HG02623 (cell line): ENCODE results near the gene ICAM2.

Experiments
- ATAC-seq: cut with Tn5 transposase; IDR thresholded peaks from one replicate; pipeline ENCODE4 v1.9.1; 2021; ENCODE audit warnings: moderate library complexity; ENCODE audit not compliant: unreplicated experiment

ICAM2 gene

GRCh38 chr17:64020056-64020766 is at the start of gene ICAM2:
Gene ICAM2, minus strand, starts transcription at chr17:64020633. Its CDS starts 13,942 bp downstream, at chr17:64006691.
- ATAC-seq: peak; percentile 51

- no peak for ATAC-seq
Observed at GRCh38 chr17:64070213-64070612, 49.8 kb upstream of the ICAM2 start.

- ATAC-seq: no peak
Observed at GRCh38 chr17:64069143-64069542, 48.7 kb upstream of the ICAM2 start.

GRCh38 chr17:64067657-64068056 is 47.2 kb upstream of the ICAM2 start:
- no peak for ATAC-seq

GRCh38 chr17:64066716-64067115 is 46.3 kb upstream of the ICAM2 start:
- no peak for ATAC-seq

- ATAC-seq: no peak
Observed at GRCh38 chr17:64065161-64065560, 44.7 kb upstream of the ICAM2 start.

GRCh38 chr17:64064331-64064730 is 43.9 kb upstream of the ICAM2 start:
- ATAC-seq: no peak

GRCh38 chr17:64063766-64064224 is 43.4 kb upstream of the ICAM2 start:
- no peak for ATAC-seq

GRCh38 chr17:64063088-64063487 is 42.7 kb upstream of the ICAM2 start:
- no peak for ATAC-seq

- ATAC-seq: no peak
Observed at GRCh38 chr17:64061178-64061898, 40.9 kb upstream of the ICAM2 start.

GRCh38 chr17:64060331-64060730 is 39.9 kb upstream of the ICAM2 start:
- no peak for ATAC-seq

- ATAC-seq: no peak
Observed at GRCh38 chr17:64059756-64060155, 39.3 kb upstream of the ICAM2 start.

GRCh38 chr17:64058621-64059020 is 38.2 kb upstream of the ICAM2 start:
- ATAC-seq: no peak

- no peak for ATAC-seq
Observed at GRCh38 chr17:64057701-64058263, 37.3 kb upstream of the ICAM2 start.

- peak; percentile 51 for ATAC-seq
Observed at GRCh38 chr17:64056269-64057005, 36.0 kb upstream of the ICAM2 start.

- ATAC-seq: no peak
Observed at GRCh38 chr17:64055183-64056142, 35.0 kb upstream of the ICAM2 start.

GRCh38 chr17:64054304-64054703 is 33.9 kb upstream of the ICAM2 start:
- ATAC-seq: no peak

GRCh38 chr17:64053101-64053500 is 32.7 kb upstream of the ICAM2 start:
- ATAC-seq: no peak

GRCh38 chr17:64051153-64051552 is 30.7 kb upstream of the ICAM2 start:
- no peak for ATAC-seq

- ATAC-seq: no peak
Observed at GRCh38 chr17:64048805-64049204, 28.4 kb upstream of the ICAM2 start.
